Ramos (cell line): ENCODE results near the gene NEURL2.
"Not testable (repeated sequence)": the region's sequence is repeated elsewhere in the genome, so short reads cannot be mapped to it uniquely, and the experiment has no call there.

Experiments used
- in situ Hi-C: fragments of 300-500 bp; cut with MboI; formaldehyde crosslinking; loops from one replicate; pipeline ENCODE4 v1.14.3; 2022; ENCODE audit warnings: low sequenced_read_pairs; ENCODE audit not compliant: unreplicated experiment

Gene NEURL2

GRCh38 chr20:45880988-45881788 is 9.8 kb downstream of the NEURL2 start, which contains the start of gene ZSWIM1:
ZSWIM1 (plus strand) TSS chr20:45881227; CDS start chr20:45882593, 1,366 bp downstream.
- in situ Hi-C loops, result no loop called here

- in situ Hi-C loops, result no loop called here
These were observed 12.8 kb downstream of the NEURL2 start for GRCh38 chr20:45878076-45878761.

- in situ Hi-C loops, result no loop called here
These were observed 16.4 kb downstream of the NEURL2 start for GRCh38 chr20:45874576-45874975.

GRCh38 chr20:45874104-45874481 is 16.9 kb downstream of the NEURL2 start:
- in situ Hi-C loops, result not testable (repeated sequence)

GRCh38 chr20:45873409-45874103 is 17.5 kb downstream of the NEURL2 start:
- in situ Hi-C loops, result no loop called here

- in situ Hi-C loops, result no loop called here
These were observed 18.4 kb downstream of the NEURL2 start for GRCh38 chr20:45872626-45873025.

GRCh38 chr20:45867819-45868176 is 23.2 kb downstream of the NEURL2 start:
- in situ Hi-C loops, result loop anchor here (10.0 kb wide), 1 partner anchor 57 kb away; no protein-coding TSS in a partner anchor

GRCh38 chr20:45867136-45867818 is 23.7 kb downstream of the NEURL2 start:
- in situ Hi-C loops, result loop anchor here (10.0 kb wide), 1 partner anchor 58 kb away; no protein-coding TSS in a partner anchor

- in situ Hi-C loops, result loop anchor here (10.0 kb wide), 1 partner anchor 58 kb away; no protein-coding TSS in a partner anchor
These were observed 24.6 kb downstream of the NEURL2 start for GRCh38 chr20:45866454-45866853.

- in situ Hi-C loops, result loop anchor here (10.0 kb wide), 1 partner anchor 61 kb away; no protein-coding TSS in a partner anchor
These were observed 27.2 kb downstream of the NEURL2 start for GRCh38 chr20:45863543-45864470.

GRCh38 chr20:45861221-45862075 is 29.6 kb downstream of the NEURL2 start:
- in situ Hi-C loops, result loop anchor here (10.0 kb wide), 1 partner anchor 63 kb away; no protein-coding TSS in a partner anchor

- in situ Hi-C loops, result loop anchor here (10.0 kb wide), 1 partner anchor 64 kb away; no protein-coding TSS in a partner anchor
These were observed 30.3 kb downstream of the NEURL2 start for GRCh38 chr20:45860560-45861220.

GRCh38 chr20:45859916-45860315 is 31.1 kb downstream of the NEURL2 start:
- in situ Hi-C loops, result loop anchor here (10.0 kb wide), 1 partner anchor 65 kb away; no protein-coding TSS in a partner anchor

- in situ Hi-C loops, result no loop called here
These were observed 33.2 kb downstream of the NEURL2 start for GRCh38 chr20:45857882-45858216.

GRCh38 chr20:45857114-45857881 is 33.7 kb downstream of the NEURL2 start, which contains the start of the genes ACOT8 and ZSWIM3:
ACOT8 (minus strand) TSS chr20:45857392; CDS start chr20:45857315, 77 bp downstream.
ZSWIM3 (plus strand) TSS chr20:45857614; CDS start chr20:45857826, 212 bp downstream.
- in situ Hi-C loops, result no loop called here

- in situ Hi-C loops, result no loop called here
These were observed 37.5 kb downstream of the NEURL2 start for GRCh38 chr20:45853484-45853883.

GRCh38 chr20:45852326-45852725 is 38.7 kb downstream of the NEURL2 start:
- in situ Hi-C loops, result no loop called here
